HepG2 (cell line): ENCODE data around the gene VPS52. TPM values are rescaled to one million over a fixed set of nuclear protein-coding genes. Genes with fewer than 3 reads are reported as not detected.

Experiments used
- ARID5B ChIP-seq: IDR thresholded peaks from 2 replicates; pipeline ENCODE4 v1.4.0; 2020; ENCODE audit warnings: mild to moderate bottlenecking, missing genetic modification reagents
- FLYWCH1 ChIP-seq: sonication (generic); formaldehyde crosslinking; IDR thresholded peaks from 2 replicates; pipeline ENCODE4 v1.8.1; 2023; ENCODE audit warnings: mild to moderate bottlenecking, missing genetic modification reagents
- FOXK1 ChIP-seq: sonication (generic); formaldehyde crosslinking; IDR thresholded peaks from 2 replicates; pipeline ENCODE4 v1.4.0; 2020; ENCODE audit warnings: low read depth, missing genetic modification reagents, borderline replicate concordance
- PAXIP1 ChIP-seq: sonication (generic); formaldehyde crosslinking; conservative IDR thresholded peaks from 2 replicates; pipeline ENCODE4 v1.4.0; 2020; ENCODE audit warnings: mild to moderate bottlenecking, missing genetic modification reagents, moderate library complexity
- SNAPC4 ChIP-seq: sonication (generic); formaldehyde crosslinking; IDR thresholded peaks from 2 replicates; pipeline ENCODE4 v1.4.0; 2020; ENCODE audit warnings: mild to moderate bottlenecking, missing genetic modification reagents
- SRY ChIP-seq: sonication (generic); formaldehyde crosslinking; IDR thresholded peaks from 2 replicates; pipeline ENCODE4 v1.8.0; 2022; ENCODE audit warnings: mild to moderate bottlenecking, missing genetic modification reagents
- USF2 ChIP-seq, 2 experiments: sonication (generic) in 1 of 2; formaldehyde crosslinking in 1 of 2; IDR thresholded peaks; 2 replicates each; pipeline versions ENCODE4 v1.5.1 to v1.6.1; 2011 to 2020; ENCODE audit warnings: borderline replicate concordance in 1 of 2, low read depth in 1 of 2, low read length in 1 of 2, mild to moderate bottlenecking in 1 of 2, missing genetic modification reagents in 1 of 2, moderate library complexity in 1 of 2
- ZFX ChIP-seq: sonication (generic); formaldehyde crosslinking; IDR thresholded peaks from 2 replicates; pipeline ENCODE4 v1.4.0; 2020; ENCODE audit warnings: mild to moderate bottlenecking, low read depth, missing genetic modification reagents, moderate library complexity
- ZNF547 ChIP-seq: sonication (generic); formaldehyde crosslinking; IDR thresholded peaks from 2 replicates; pipeline ENCODE4 v1.5.1; 2020; ENCODE audit warnings: mild to moderate bottlenecking, missing genetic modification reagents
- ZNF616 ChIP-seq: sonication (generic); formaldehyde crosslinking; IDR thresholded peaks from 2 replicates; pipeline ENCODE4 v1.5.0; 2020; ENCODE audit warnings: low read depth, mild to moderate bottlenecking, missing genetic modification reagents
- ZNF672 ChIP-seq: sonication (generic); formaldehyde crosslinking; IDR thresholded peaks from 2 replicates; pipeline ENCODE4 v1.8.1; 2022; ENCODE audit warnings: missing genetic modification reagents
- ZNF766 ChIP-seq: sonication (generic); formaldehyde crosslinking; IDR thresholded peaks from 2 replicates; pipeline ENCODE4 v1.5.0; 2020; ENCODE audit warnings: missing genetic modification reagents, borderline replicate concordance
- ZSCAN25 ChIP-seq: sonication (generic); formaldehyde crosslinking; IDR thresholded peaks from 2 replicates; pipeline ENCODE4 v1.8.0; 2022; ENCODE audit warnings: mild to moderate bottlenecking, missing genetic modification reagents
- polyA plus RNA-seq, 8 experiments: library from polyadenylated mRNA; depleted of rRNA in 3 of 8; stranded (reverse) in 7 of 8; unstranded in 1 of 8; fragments of >200 nt; fragmentation: Illumina TruSeq in 4 of 8; extraction: Trizol in 4 of 8; gene quantifications; 2 replicates each; pipeline versions ENCODE4 v1.2.1 to v1.2.3, GENCODE V29; 2011 to 2016; ENCODE audit warnings: low read depth in 4 of 8, missing spikeins in 1 of 8, mixed read lengths in 1 of 8; ENCODE audit not compliant: insufficient read depth in 1 of 8
- total RNA-seq, 5 experiments: library from RNA; depleted of rRNA; stranded (reverse); fragments of >200 nt; fragmentation: Illumina TruSeq; extraction: Trizol; gene quantifications; 2 replicates each; pipeline ENCODE4 v1.2.3, GENCODE V29; 2016; ENCODE audit warnings: low read depth in 1 of 5

The VPS52 gene
- total and polyA plus RNA-seq, 2 of the 13 experiments (the other 11 are each of a cell fraction or from before 2014, with no cell fraction given) = 48.9 to 85.5 TPM

- TF ChIP-seq PAXIP1 (CRISPR knock-in tag) (0 out of 2 replicates have a peak, but pooled peaks have one; percentile 8), FLYWCH1 (CRISPR knock-in tag) (peak; percentile 81; the same call in 1 of the 2 replicates), ZSCAN25 (0 out of 2 replicates have a peak, but pooled peaks have one; percentile 36), FOXK1 (peak; percentile 9; the same call in 1 of the 2 replicates), ZNF766 (CRISPR knock-in tag) (no peak), ZNF672 (no peak), ZNF547 (CRISPR knock-in tag) (0 out of 2 replicates have a peak, but pooled peaks have one; percentile 71), USF2 (IDR thresholded peaks at IDR 0.05; ENCODE audit: low read depth, low read length) (no peak), USF2 (CRISPR knock-in tag; IDR thresholded peaks at IDR 0.05; ENCODE audit: borderline replicate concordance) (0 out of 2 replicates have a peak, but pooled peaks have one; percentile 19), SRY (CRISPR knock-in tag) (peak; percentile 34), ZFX (no peak), ARID5B (CRISPR knock-in tag) (0 out of 2 replicates have a peak, but pooled peaks have one; percentile 4), SNAPC4 (no peak), ZNF616 (no peak)
These were observed 41.5 kb upstream of the VPS52 start (continued) for GRCh38 chr6:33313105-33313708.
